Body of pancreas (tissue), 4 donors: ENCODE results near the gene AGPAT4.

ENCODE experiments used
- CTCF ChIP-seq, 7 experiments: fragments of 450-650 bp in 4 of 7; fragments of 200-600 bp in 3 of 7; sonication (generic) in 3 of 7; IDR thresholded peaks; one replicate each; pipeline ENCODE4 v1.5.1; 2016 to 2019; ENCODE audit warnings: antibody characterized with exemption in 7 of 7
- POLR2A ChIP-seq, 3 donors: fragments of 450-650 bp; IDR thresholded peaks; one replicate each; pipeline ENCODE4 v1.6.1; 2016; ENCODE audit warnings: antibody characterized with exemption in 3 of 3, mild to moderate bottlenecking in 2 of 3

- TF ChIP-seq POLR2A (IDR thresholded peaks at IDR 0.05) = no peak
- no peak for TF ChIP-seq CTCF (IDR thresholded peaks at IDR 0.05)
These were observed 47.6 kb downstream of the AGPAT4 start for GRCh38 chr6:161226009-161226964.
